Neural cell (in vitro differentiated cells): ENCODE measurements around the gene SLC22A14. TPM values are rescaled to one million over a fixed set of nuclear protein-coding genes. Genes with fewer than 3 reads are reported as not detected.

ENCODE experiments used
- H2AFZ ChIP-seq: fragments of 200-600, 300-800 bp; sonication (generic), shearing (Covaris generic); 2 replicates; pipeline ENCODE4 v1.6.0; 2014; ENCODE audit warnings: low read depth, mild to moderate bottlenecking, antibody characterized with exemption, low read length, moderate library complexity
- H3F3A ChIP-seq: fragments of 200-600 bp; shearing (Covaris generic); 2 replicates; pipeline ENCODE4 v1.6.1; 2016; ENCODE audit warnings: mild to moderate bottlenecking, moderate library complexity, mixed read lengths, antibody characterized with exemption, low read length; ENCODE audit not compliant: insufficient read depth, poor library complexity, severe bottlenecking
- H3K27ac ChIP-seq: fragments of 200-600, 300-800 bp; sonication (generic), shearing (Covaris generic); 2 replicates; pipeline ENCODE4 v1.5.1; 2014; ENCODE audit warnings: mild to moderate bottlenecking, low read length, moderate library complexity
- H3K27me3 ChIP-seq: fragments of 300-800, 200-600 bp; sonication (generic), shearing (Covaris generic); 2 replicates; pipeline ENCODE4 v1.6.0; 2014; ENCODE audit warnings: mild to moderate bottlenecking, low read depth, low read length, moderate library complexity; ENCODE audit not compliant: insufficient read depth
- H3K36me3 ChIP-seq: fragments of 300-800, 200-600 bp; sonication (generic), shearing (Covaris generic); 2 replicates; pipeline ENCODE4 v1.5.1; 2014; ENCODE audit warnings: mild to moderate bottlenecking, antibody characterized with exemption, low read length, moderate library complexity; ENCODE audit not compliant: insufficient read depth
- H3K4me2 ChIP-seq: fragments of 300-800, 200-600 bp; sonication (generic), shearing (Covaris generic); 2 replicates; pipeline ENCODE4 v1.6.0; 2014; ENCODE audit warnings: mild to moderate bottlenecking, low read length
- H3K4me3 ChIP-seq: fragments of 300-800, 200-600 bp; sonication (generic), shearing (Covaris generic); 2 replicates; pipeline ENCODE4 v1.5.1; 2014; ENCODE audit warnings: mild to moderate bottlenecking, low read length, moderate library complexity
- H3K79me2 ChIP-seq: fragments of 200-600 bp; shearing (Covaris generic); replicated peaks from 2 replicates; pipeline ENCODE4 v1.6.0; 2014; ENCODE audit warnings: mild to moderate bottlenecking, low read length, moderate library complexity; ENCODE audit not compliant: insufficient read depth
- H3K9ac ChIP-seq: fragments of 300-800, 200-600 bp; sonication (generic), shearing (Covaris generic); 2 replicates; pipeline ENCODE4 v1.6.1; 2016; ENCODE audit warnings: mild to moderate bottlenecking, low read length, mixed read lengths
- H3K9me2 ChIP-seq: fragments of 200-600 bp; shearing (Covaris generic); 2 replicates; pipeline ENCODE4 v1.6.1; 2016; ENCODE audit warnings: mild to moderate bottlenecking, low read length, mixed read lengths; ENCODE audit not compliant: insufficient read depth
- H3K9me3 ChIP-seq: fragments of 200-600, 300-800 bp; sonication (generic), shearing (Covaris generic); 2 replicates; pipeline ENCODE4 v1.6.1; 2016; ENCODE audit warnings: mild to moderate bottlenecking, mixed run types, low read length, moderate library complexity, mixed read lengths
- H4K20me1 ChIP-seq: fragments of 200-600 bp; shearing (Covaris generic); 2 replicates; pipeline ENCODE4 v1.6.1; 2016; ENCODE audit warnings: mild to moderate bottlenecking, mixed run types; ENCODE audit not compliant: insufficient read depth
- CTCF ChIP-seq: fragments of 450-650 bp; IDR thresholded peaks from 2 replicates; pipeline ENCODE4 v1.5.1; 2014; ENCODE audit warnings: antibody characterized with exemption, mild to moderate bottlenecking, moderate library complexity; ENCODE audit not compliant: poor library complexity, severe bottlenecking
- EP300 ChIP-seq: fragments of 450-650 bp; conservative IDR thresholded peaks from 2 replicates; pipeline ENCODE4 v1.6.1; 2014; ENCODE audit warnings: antibody characterized with exemption, mild to moderate bottlenecking, moderate library complexity; ENCODE audit not compliant: poor library complexity, severe bottlenecking
- EZH2 ChIP-seq: fragments of 200-600, 300-800 bp; shearing (Covaris generic), sonication (generic); IDR thresholded peaks from 2 replicates; pipeline ENCODE4 v1.6.1; 2014; ENCODE audit warnings: antibody characterized with exemption, low read length, borderline replicate concordance, mild to moderate bottlenecking; ENCODE audit not compliant: insufficient read depth, poor library complexity, severe bottlenecking
- MXI1 ChIP-seq: fragments of 450-650 bp; conservative IDR thresholded peaks from 2 replicates; pipeline ENCODE4 v1.6.1; 2014; ENCODE audit warnings: antibody characterized with exemption, mild to moderate bottlenecking; ENCODE audit not compliant: poor library complexity, severe bottlenecking
- POLR2AphosphoS5 ChIP-seq: IDR thresholded peaks from 2 replicates; pipeline ENCODE4 v1.6.1; 2012
- RAD21 ChIP-seq: fragments of 450-650 bp; conservative IDR thresholded peaks from 2 replicates; pipeline ENCODE4 v1.6.1; 2014; ENCODE audit warnings: antibody characterized with exemption, mild to moderate bottlenecking, moderate library complexity
- SMC3 ChIP-seq: fragments of 450-650 bp; conservative IDR thresholded peaks from 2 replicates; pipeline ENCODE4 v1.6.1; 2014; ENCODE audit warnings: antibody characterized with exemption, mild to moderate bottlenecking, moderate library complexity; ENCODE audit not compliant: poor library complexity
- TAF1 ChIP-seq: IDR thresholded peaks from 2 replicates; pipeline ENCODE4 v1.6.1; 2012; ENCODE audit warnings: low read depth
- polyA plus RNA-seq: library from polyadenylated mRNA; depleted of rRNA; stranded (reverse); fragments of >200 nt; gene quantifications from 2 replicates; pipeline ENCODE4 v1.2.3, GENCODE V29; 2014
- TF ChIP-seq, protein P1 (sequence below): IDR thresholded peaks from 2 replicates; pipeline ENCODE4 v1.6.1; 2012; ENCODE audit warnings: borderline replicate concordance

The SLC22A14 gene
- polyA plus RNA-seq, 1 donor from 2014 or later: 0.25 TPM

DNA sequence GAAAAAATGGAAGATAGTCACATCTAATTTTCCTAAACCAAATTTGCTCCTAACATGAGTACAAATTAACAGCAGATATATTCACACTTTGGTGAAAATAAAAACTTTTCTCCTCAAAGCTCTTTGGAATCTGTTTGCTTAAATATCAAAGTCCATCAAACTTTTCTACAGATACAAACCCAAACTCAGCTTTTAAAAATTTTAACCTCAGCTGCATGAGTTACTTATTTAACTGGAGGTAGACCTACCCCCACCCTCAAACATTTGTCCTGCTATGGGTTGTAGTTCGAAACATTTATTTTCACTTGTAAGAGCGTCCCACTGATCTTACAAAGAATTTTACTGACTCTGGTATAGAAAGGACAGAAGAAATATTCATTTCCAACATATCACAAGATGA lies 55.6 kb downstream of the SLC22A14 start:
- TF ChIP-seq SMC3: no peak
- TF ChIP-seq POLR2AphosphoS5: no peak
- H3F3A ChIP-seq: no peaks in the 10 kb centered on the region
- H3K27me3 ChIP-seq: no peaks in the 10 kb centered on the region

DNA sequence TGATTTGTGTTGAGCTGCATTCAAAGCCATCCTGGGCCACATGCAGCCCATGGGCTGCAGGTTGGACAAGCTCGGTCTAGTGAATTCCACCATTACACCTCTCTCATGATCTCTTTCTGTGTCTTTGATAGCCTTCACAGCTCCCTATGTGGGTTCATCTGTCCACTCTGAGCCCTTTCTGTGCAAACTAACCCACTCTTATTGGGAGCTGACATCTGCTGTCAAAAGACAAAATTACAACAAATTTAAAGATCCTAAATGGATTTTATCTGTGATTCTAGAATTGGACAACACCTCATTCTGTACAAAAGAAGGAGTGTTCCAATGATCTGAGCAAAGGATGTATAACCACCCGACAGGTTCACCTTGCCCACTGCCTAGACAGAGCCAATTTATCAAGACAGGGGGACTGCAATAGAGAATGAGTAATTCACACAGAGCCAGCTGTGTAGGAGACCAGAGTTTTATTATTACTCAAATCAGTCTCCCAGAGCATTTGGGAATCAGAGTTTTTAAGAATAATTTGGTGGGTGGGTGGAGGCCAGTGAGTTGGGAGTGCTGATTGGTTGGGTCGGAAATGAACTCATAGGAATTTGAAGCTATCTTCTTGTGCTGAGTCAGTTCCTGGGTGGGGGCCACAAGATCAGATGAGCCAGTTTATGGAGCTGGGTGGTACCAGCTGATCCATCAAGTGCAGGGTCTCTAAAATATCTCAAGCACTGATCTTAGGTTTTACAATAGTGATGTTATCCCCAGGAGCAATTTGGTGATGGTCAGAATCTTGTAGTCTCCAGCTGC lies 61.9 kb downstream of the SLC22A14 start:
- Histone ChIP-seq H3K9ac (no peak overlapping the region), H3K27me3 (no peaks in the 10 kb centered on the region), H3K4me2 (no peak overlapping the region), H4K20me1 (no peaks in the 10 kb centered on the region), H3K36me3 (no peaks in the 10 kb centered on the region), H3K9me2 (no peaks in the 10 kb centered on the region), H3K4me3 (no peak overlapping the region), H3K79me2 (no peaks in the 10 kb centered on the region), H2AFZ (no peak overlapping the region), H3K27ac (no peak overlapping the region), H3F3A (no peaks in the 10 kb centered on the region), H3K9me3 (no peaks in the 10 kb centered on the region)
- TF ChIP-seq EP300 (no peak), CTCF (no peak), MXI1 (no peak), TAF1 (no peak), SMC3 (no peak), EZH2 (no peak), POLR2AphosphoS5 (no peak), RAD21 (no peak)
- TF ChIP-seq, protein P1, sequence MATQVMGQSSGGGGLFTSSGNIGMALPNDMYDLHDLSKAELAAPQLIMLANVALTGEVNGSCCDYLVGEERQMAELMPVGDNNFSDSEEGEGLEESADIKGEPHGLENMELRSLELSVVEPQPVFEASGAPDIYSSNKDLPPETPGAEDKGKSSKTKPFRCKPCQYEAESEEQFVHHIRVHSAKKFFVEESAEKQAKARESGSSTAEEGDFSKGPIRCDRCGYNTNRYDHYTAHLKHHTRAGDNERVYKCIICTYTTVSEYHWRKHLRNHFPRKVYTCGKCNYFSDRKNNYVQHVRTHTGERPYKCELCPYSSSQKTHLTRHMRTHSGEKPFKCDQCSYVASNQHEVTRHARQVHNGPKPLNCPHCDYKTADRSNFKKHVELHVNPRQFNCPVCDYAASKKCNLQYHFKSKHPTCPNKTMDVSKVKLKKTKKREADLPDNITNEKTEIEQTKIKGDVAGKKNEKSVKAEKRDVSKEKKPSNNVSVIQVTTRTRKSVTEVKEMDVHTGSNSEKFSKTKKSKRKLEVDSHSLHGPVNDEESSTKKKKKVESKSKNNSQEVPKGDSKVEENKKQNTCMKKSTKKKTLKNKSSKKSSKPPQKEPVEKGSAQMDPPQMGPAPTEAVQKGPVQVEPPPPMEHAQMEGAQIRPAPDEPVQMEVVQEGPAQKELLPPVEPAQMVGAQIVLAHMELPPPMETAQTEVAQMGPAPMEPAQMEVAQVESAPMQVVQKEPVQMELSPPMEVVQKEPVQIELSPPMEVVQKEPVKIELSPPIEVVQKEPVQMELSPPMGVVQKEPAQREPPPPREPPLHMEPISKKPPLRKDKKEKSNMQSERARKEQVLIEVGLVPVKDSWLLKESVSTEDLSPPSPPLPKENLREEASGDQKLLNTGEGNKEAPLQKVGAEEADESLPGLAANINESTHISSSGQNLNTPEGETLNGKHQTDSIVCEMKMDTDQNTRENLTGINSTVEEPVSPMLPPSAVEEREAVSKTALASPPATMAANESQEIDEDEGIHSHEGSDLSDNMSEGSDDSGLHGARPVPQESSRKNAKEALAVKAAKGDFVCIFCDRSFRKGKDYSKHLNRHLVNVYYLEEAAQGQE: no peak

More for the DNA sequence above, 55.6 kb downstream of the SLC22A14 start:
- Histone ChIP-seq H4K20me1 (no peaks in the 10 kb centered on the region), H3K27ac (no peak overlapping the region), H2AFZ (no peak overlapping the region), H3K4me3 (no peak overlapping the region), H3K36me3 (no peaks in the 10 kb centered on the region), H3K79me2 (no peaks in the 10 kb centered on the region), H3K9me2 (no peaks in the 10 kb centered on the region), H3K4me2 (no peak overlapping the region), H3K9ac (no peak overlapping the region), H3K9me3 (no peaks in the 10 kb centered on the region)
